Neural cell (in vitro differentiated cells): ENCODE measurements around the gene FAM98B. TPM values are rescaled to one million over a fixed set of nuclear protein-coding genes. Genes with fewer than 3 reads are reported as not detected.

Source experiments
- H2AFZ ChIP-seq: fragments of 200-600, 300-800 bp; sonication (generic), shearing (Covaris generic); 2 replicates; pipeline ENCODE4 v1.6.0; 2014; ENCODE audit warnings: low read depth, mild to moderate bottlenecking, antibody characterized with exemption, low read length, moderate library complexity
- H3F3A ChIP-seq: fragments of 200-600 bp; shearing (Covaris generic); 2 replicates; pipeline ENCODE4 v1.6.1; 2016; ENCODE audit warnings: mild to moderate bottlenecking, moderate library complexity, mixed read lengths, antibody characterized with exemption, low read length; ENCODE audit not compliant: insufficient read depth, poor library complexity, severe bottlenecking
- H3K27ac ChIP-seq: fragments of 200-600, 300-800 bp; sonication (generic), shearing (Covaris generic); 2 replicates; pipeline ENCODE4 v1.5.1; 2014; ENCODE audit warnings: mild to moderate bottlenecking, low read length, moderate library complexity
- H3K27me3 ChIP-seq: fragments of 300-800, 200-600 bp; sonication (generic), shearing (Covaris generic); 2 replicates; pipeline ENCODE4 v1.6.0; 2014; ENCODE audit warnings: mild to moderate bottlenecking, low read depth, low read length, moderate library complexity; ENCODE audit not compliant: insufficient read depth
- H3K36me3 ChIP-seq: fragments of 300-800, 200-600 bp; sonication (generic), shearing (Covaris generic); 2 replicates; pipeline ENCODE4 v1.5.1; 2014; ENCODE audit warnings: mild to moderate bottlenecking, antibody characterized with exemption, low read length, moderate library complexity; ENCODE audit not compliant: insufficient read depth
- H3K4me2 ChIP-seq: fragments of 300-800, 200-600 bp; sonication (generic), shearing (Covaris generic); 2 replicates; pipeline ENCODE4 v1.6.0; 2014; ENCODE audit warnings: mild to moderate bottlenecking, low read length
- H3K4me3 ChIP-seq: fragments of 300-800, 200-600 bp; sonication (generic), shearing (Covaris generic); 2 replicates; pipeline ENCODE4 v1.5.1; 2014; ENCODE audit warnings: mild to moderate bottlenecking, low read length, moderate library complexity
- H3K79me2 ChIP-seq: fragments of 200-600 bp; shearing (Covaris generic); replicated peaks from 2 replicates; pipeline ENCODE4 v1.6.0; 2014; ENCODE audit warnings: mild to moderate bottlenecking, low read length, moderate library complexity; ENCODE audit not compliant: insufficient read depth
- H3K9ac ChIP-seq: fragments of 300-800, 200-600 bp; sonication (generic), shearing (Covaris generic); 2 replicates; pipeline ENCODE4 v1.6.1; 2016; ENCODE audit warnings: mild to moderate bottlenecking, low read length, mixed read lengths
- H3K9me2 ChIP-seq: fragments of 200-600 bp; shearing (Covaris generic); 2 replicates; pipeline ENCODE4 v1.6.1; 2016; ENCODE audit warnings: mild to moderate bottlenecking, low read length, mixed read lengths; ENCODE audit not compliant: insufficient read depth
- H3K9me3 ChIP-seq: fragments of 200-600, 300-800 bp; sonication (generic), shearing (Covaris generic); 2 replicates; pipeline ENCODE4 v1.6.1; 2016; ENCODE audit warnings: mild to moderate bottlenecking, mixed run types, low read length, moderate library complexity, mixed read lengths
- H4K20me1 ChIP-seq: fragments of 200-600 bp; shearing (Covaris generic); 2 replicates; pipeline ENCODE4 v1.6.1; 2016; ENCODE audit warnings: mild to moderate bottlenecking, mixed run types; ENCODE audit not compliant: insufficient read depth
- EP300 ChIP-seq: fragments of 450-650 bp; conservative IDR thresholded peaks from 2 replicates; pipeline ENCODE4 v1.6.1; 2014; ENCODE audit warnings: antibody characterized with exemption, mild to moderate bottlenecking, moderate library complexity; ENCODE audit not compliant: poor library complexity, severe bottlenecking
- EZH2 ChIP-seq: fragments of 200-600, 300-800 bp; shearing (Covaris generic), sonication (generic); IDR thresholded peaks from 2 replicates; pipeline ENCODE4 v1.6.1; 2014; ENCODE audit warnings: antibody characterized with exemption, low read length, borderline replicate concordance, mild to moderate bottlenecking; ENCODE audit not compliant: insufficient read depth, poor library complexity, severe bottlenecking
- MXI1 ChIP-seq: fragments of 450-650 bp; conservative IDR thresholded peaks from 2 replicates; pipeline ENCODE4 v1.6.1; 2014; ENCODE audit warnings: antibody characterized with exemption, mild to moderate bottlenecking; ENCODE audit not compliant: poor library complexity, severe bottlenecking
- POLR2AphosphoS5 ChIP-seq: IDR thresholded peaks from 2 replicates; pipeline ENCODE4 v1.6.1; 2012
- RAD21 ChIP-seq: fragments of 450-650 bp; conservative IDR thresholded peaks from 2 replicates; pipeline ENCODE4 v1.6.1; 2014; ENCODE audit warnings: antibody characterized with exemption, mild to moderate bottlenecking, moderate library complexity
- SMC3 ChIP-seq: fragments of 450-650 bp; conservative IDR thresholded peaks from 2 replicates; pipeline ENCODE4 v1.6.1; 2014; ENCODE audit warnings: antibody characterized with exemption, mild to moderate bottlenecking, moderate library complexity; ENCODE audit not compliant: poor library complexity
- TAF1 ChIP-seq: IDR thresholded peaks from 2 replicates; pipeline ENCODE4 v1.6.1; 2012; ENCODE audit warnings: low read depth
- polyA plus RNA-seq: library from polyadenylated mRNA; depleted of rRNA; stranded (reverse); fragments of >200 nt; gene quantifications from 2 replicates; pipeline ENCODE4 v1.2.3, GENCODE V29; 2014
- TF ChIP-seq, protein P1 (sequence below): IDR thresholded peaks from 2 replicates; pipeline ENCODE4 v1.6.1; 2012; ENCODE audit warnings: borderline replicate concordance
- TF ChIP-seq, protein P2 (sequence below): fragments of 450-650 bp; IDR thresholded peaks from 2 replicates; pipeline ENCODE4 v1.5.1; 2014; ENCODE audit warnings: antibody characterized with exemption, mild to moderate bottlenecking, moderate library complexity; ENCODE audit not compliant: poor library complexity, severe bottlenecking

The FAM98B gene
- polyA plus RNA-seq, 1 donor from 2014 or later, result 12.7 TPM

DNA sequence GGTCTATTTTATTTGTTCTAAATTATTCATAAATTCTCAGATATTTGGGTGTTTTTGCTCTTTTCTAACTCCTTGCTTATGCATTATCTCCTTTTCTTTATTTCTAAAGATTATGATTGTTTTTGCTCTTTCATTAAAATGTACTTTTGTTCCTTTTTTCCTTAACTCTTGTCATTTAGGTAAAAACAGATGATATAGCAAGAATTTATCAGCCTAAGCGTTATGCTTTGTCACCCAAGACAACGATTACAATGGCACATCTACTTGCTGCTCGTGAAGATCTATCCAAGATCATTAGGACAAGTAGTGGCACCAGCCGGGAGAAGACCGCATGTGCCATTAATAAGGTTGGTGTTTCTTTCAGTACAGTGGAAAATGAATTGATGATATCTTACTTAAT lies 27.2 kb downstream of the FAM98B start (continued):
- TF ChIP-seq, protein P1, sequence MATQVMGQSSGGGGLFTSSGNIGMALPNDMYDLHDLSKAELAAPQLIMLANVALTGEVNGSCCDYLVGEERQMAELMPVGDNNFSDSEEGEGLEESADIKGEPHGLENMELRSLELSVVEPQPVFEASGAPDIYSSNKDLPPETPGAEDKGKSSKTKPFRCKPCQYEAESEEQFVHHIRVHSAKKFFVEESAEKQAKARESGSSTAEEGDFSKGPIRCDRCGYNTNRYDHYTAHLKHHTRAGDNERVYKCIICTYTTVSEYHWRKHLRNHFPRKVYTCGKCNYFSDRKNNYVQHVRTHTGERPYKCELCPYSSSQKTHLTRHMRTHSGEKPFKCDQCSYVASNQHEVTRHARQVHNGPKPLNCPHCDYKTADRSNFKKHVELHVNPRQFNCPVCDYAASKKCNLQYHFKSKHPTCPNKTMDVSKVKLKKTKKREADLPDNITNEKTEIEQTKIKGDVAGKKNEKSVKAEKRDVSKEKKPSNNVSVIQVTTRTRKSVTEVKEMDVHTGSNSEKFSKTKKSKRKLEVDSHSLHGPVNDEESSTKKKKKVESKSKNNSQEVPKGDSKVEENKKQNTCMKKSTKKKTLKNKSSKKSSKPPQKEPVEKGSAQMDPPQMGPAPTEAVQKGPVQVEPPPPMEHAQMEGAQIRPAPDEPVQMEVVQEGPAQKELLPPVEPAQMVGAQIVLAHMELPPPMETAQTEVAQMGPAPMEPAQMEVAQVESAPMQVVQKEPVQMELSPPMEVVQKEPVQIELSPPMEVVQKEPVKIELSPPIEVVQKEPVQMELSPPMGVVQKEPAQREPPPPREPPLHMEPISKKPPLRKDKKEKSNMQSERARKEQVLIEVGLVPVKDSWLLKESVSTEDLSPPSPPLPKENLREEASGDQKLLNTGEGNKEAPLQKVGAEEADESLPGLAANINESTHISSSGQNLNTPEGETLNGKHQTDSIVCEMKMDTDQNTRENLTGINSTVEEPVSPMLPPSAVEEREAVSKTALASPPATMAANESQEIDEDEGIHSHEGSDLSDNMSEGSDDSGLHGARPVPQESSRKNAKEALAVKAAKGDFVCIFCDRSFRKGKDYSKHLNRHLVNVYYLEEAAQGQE, result no peak

DNA sequence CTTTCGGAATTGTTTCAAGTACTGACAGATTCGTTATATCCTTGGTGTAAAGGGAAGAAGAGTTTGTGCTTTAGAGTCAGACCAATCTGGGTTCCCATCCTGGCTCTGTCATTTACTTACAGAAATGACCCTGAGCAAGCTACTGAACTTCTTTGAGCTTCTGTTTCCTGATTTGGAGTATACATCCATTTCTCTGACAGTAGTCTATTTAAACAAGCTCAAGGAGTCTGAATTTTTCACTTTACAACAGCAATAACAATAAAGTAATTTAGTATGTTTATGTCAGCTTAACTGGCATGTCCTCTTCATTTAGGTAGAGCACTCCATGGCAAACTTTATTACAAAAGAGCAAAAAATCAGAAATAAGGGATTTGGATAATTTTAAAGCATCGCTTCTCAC lies 27.8 kb downstream of the FAM98B start:
- Histone ChIP-seq H3K79me2 (no peaks in the 10 kb centered on the region), H3K4me2 (no peak overlapping the region), H3K9me3 (no peaks in the 10 kb centered on the region), H3K36me3 (peaks cover 12% of the 10 kb centered on the region), H2AFZ (no peak overlapping the region), H3K9me2 (no peaks in the 10 kb centered on the region), H3K27me3 (no peaks in the 10 kb centered on the region), H3K27ac (no peak overlapping the region), H3K4me3 (no peak overlapping the region), H4K20me1 (no peaks in the 10 kb centered on the region), H3K9ac (no peak overlapping the region), H3F3A (no peaks in the 10 kb centered on the region)
- TF ChIP-seq POLR2AphosphoS5, result no peak
- TF ChIP-seq EP300, result no peak
- TF ChIP-seq, protein P2, sequence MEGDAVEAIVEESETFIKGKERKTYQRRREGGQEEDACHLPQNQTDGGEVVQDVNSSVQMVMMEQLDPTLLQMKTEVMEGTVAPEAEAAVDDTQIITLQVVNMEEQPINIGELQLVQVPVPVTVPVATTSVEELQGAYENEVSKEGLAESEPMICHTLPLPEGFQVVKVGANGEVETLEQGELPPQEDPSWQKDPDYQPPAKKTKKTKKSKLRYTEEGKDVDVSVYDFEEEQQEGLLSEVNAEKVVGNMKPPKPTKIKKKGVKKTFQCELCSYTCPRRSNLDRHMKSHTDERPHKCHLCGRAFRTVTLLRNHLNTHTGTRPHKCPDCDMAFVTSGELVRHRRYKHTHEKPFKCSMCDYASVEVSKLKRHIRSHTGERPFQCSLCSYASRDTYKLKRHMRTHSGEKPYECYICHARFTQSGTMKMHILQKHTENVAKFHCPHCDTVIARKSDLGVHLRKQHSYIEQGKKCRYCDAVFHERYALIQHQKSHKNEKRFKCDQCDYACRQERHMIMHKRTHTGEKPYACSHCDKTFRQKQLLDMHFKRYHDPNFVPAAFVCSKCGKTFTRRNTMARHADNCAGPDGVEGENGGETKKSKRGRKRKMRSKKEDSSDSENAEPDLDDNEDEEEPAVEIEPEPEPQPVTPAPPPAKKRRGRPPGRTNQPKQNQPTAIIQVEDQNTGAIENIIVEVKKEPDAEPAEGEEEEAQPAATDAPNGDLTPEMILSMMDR, result no peak
- TF ChIP-seq TAF1, result no peak

DNA sequence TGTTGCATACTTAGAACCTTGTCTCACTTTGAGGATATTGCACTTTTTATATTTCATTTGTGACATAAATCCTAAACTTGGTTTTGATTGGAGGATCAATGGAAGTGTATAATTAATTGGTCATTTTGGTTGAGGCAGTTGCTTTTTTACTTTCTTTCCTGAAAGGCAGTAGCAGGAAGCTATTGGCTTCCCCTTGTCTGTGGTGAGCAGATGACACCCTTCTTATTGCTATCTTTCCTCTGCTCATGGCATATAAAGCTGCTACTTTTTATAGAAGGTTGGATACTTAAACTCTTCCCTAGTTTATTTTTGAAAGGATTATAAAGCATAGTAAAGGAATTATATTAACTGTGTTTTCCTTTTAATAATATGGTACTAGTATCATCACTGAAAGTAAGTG lies 28.6 kb downstream of the FAM98B start:
- no peaks in the 10 kb centered on the region for H3K27me3 ChIP-seq
- no peak overlapping the region for H3K4me2 ChIP-seq
- no peak overlapping the region for H3K27ac ChIP-seq
- H4K20me1 ChIP-seq, result no peaks in the 10 kb centered on the region
- H2AFZ ChIP-seq, result no peak overlapping the region
- H3K36me3 ChIP-seq, result peaks cover 12% of the 10 kb centered on the region
- no peaks in the 10 kb centered on the region for H3K9me2 ChIP-seq
- no peaks in the 10 kb centered on the region for H3K79me2 ChIP-seq
- no peak overlapping the region for H3K4me3 ChIP-seq
- no peaks in the 10 kb centered on the region for H3K9me3 ChIP-seq
- H3F3A ChIP-seq, result no peaks in the 10 kb centered on the region
- TF ChIP-seq MXI1 (no peak), SMC3 (no peak), RAD21 (no peak), EZH2 (no peak), TAF1 (no peak), EP300 (no peak), POLR2AphosphoS5 (no peak)
- TF ChIP-seq, protein P2, result no peak
- TF ChIP-seq, protein P1, result no peak
- H3K9ac ChIP-seq, result no peak overlapping the region
